ENCODE results near the gene RPS6KB2.

Gene RPS6KB2

GRCh38 chr11:67396259-67396581, 32.1 kb upstream of the RPS6KB2 start:
- Histone ChIP-seq H2AK5ac (ENCODE audit: low read length) (no peak overlapping the region), H3K4ac (ENCODE audit: low read depth, low read length) (no peak overlapping the region), H3K36me3 (ENCODE audit: control insufficient read depth in 1 of 2, insufficient read depth in 2 of 2, low read length in 2 of 2) (peaks cover 50 to 59% of the 10 kb centered on the region in 2 experiments), H2BK12ac (ENCODE audit: low read length) (no peak overlapping the region), H4K91ac (ENCODE audit: low read depth, low read length) (no peak overlapping the region), H2BK120ac (ENCODE audit: insufficient read depth, low read length, poor library complexity) (no peak overlapping the region), H3K23ac (ENCODE audit: low read length) (no peak overlapping the region), H2BK5ac (ENCODE audit: low read depth, low read length, poor library complexity) (no peak overlapping the region), H3K9ac (ENCODE audit: low read length) (no peak overlapping the region), H4K8ac (ENCODE audit: low read depth, low read length) (no peak overlapping the region), H3K79me1 (ENCODE audit: low read length) (peaks cover 9% of the 10 kb centered on the region), H3K14ac (ENCODE audit: low read length) (no peak overlapping the region), H3K4me1 (ENCODE audit: control insufficient read depth in 1 of 2, insufficient read depth in 2 of 2, low read length in 2 of 2) (peaks cover 16 to 19% of the 10 kb centered on the region in 2 experiments), H3K79me2 (ENCODE audit: control insufficient read depth, insufficient read depth, low read length, poor library complexity) (peaks cover 12% of the 10 kb centered on the region), H3K27me3 (ENCODE audit: insufficient read depth, low read length) (no peaks in the 10 kb centered on the region), H3K4me2 (ENCODE audit: low read length) (no peak overlapping the region), H3K4me3 (ENCODE audit: low read depth, low read length) (no peak overlapping the region), H3K9me3 (ENCODE audit: insufficient read depth, low read depth, low read length) (no peaks in the 10 kb centered on the region), H3K27ac (ENCODE audit: low read depth, low read length) (no peak overlapping the region), H2AFZ (ENCODE audit: insufficient read depth, low read length, poor library complexity) (no peak overlapping the region), H4K12ac (ENCODE audit: low read depth, low read length) (no peak overlapping the region), H3K18ac (ENCODE audit: low read length) (no peak overlapping the region)
- no CpG with 5 or more reads among the region's 7 CpGs for WGBS (ENCODE audit: extremely low coverage, insufficient coverage, insufficient read length)
- DNase-seq = no peak

- Histone ChIP-seq H3K4me2 (ENCODE audit: low read length) (no peak overlapping the region), H3K9me3 (ENCODE audit: insufficient read depth, low read depth, low read length) (no peaks in the 10 kb centered on the region), H3K79me2 (ENCODE audit: control insufficient read depth, insufficient read depth, low read length, poor library complexity) (peaks cover 13% of the 10 kb centered on the region), H3K36me3 (ENCODE audit: control insufficient read depth in 1 of 2, insufficient read depth in 2 of 2, low read length in 2 of 2) (peaks cover 50 to 59% of the 10 kb centered on the region in 2 experiments), H3K4me3 (ENCODE audit: low read depth, low read length) (no peak overlapping the region), H3K79me1 (ENCODE audit: low read length) (peaks cover 9% of the 10 kb centered on the region), H3K18ac (ENCODE audit: low read length) (no peak overlapping the region), H2BK120ac (ENCODE audit: insufficient read depth, low read length, poor library complexity) (no peak overlapping the region), H2BK12ac (ENCODE audit: low read length) (no peak overlapping the region), H3K4me1 (ENCODE audit: control insufficient read depth in 1 of 2, insufficient read depth in 2 of 2, low read length in 2 of 2) (peaks cover 16 to 18% of the 10 kb centered on the region in 2 experiments), H3K9ac (ENCODE audit: low read length) (no peak overlapping the region), H2AK5ac (ENCODE audit: low read length) (no peak overlapping the region), H3K4ac (ENCODE audit: low read depth, low read length) (no peak overlapping the region), H3K23ac (ENCODE audit: low read length) (no peak overlapping the region), H2BK5ac (ENCODE audit: low read depth, low read length, poor library complexity) (no peak overlapping the region), H3K27ac (ENCODE audit: low read depth, low read length) (no peak overlapping the region), H3K27me3 (ENCODE audit: insufficient read depth, low read length) (no peaks in the 10 kb centered on the region), H3K14ac (ENCODE audit: low read length) (no peak overlapping the region), H4K8ac (ENCODE audit: low read depth, low read length) (no peak overlapping the region), H2AFZ (ENCODE audit: insufficient read depth, low read length, poor library complexity) (no peak overlapping the region), H4K12ac (ENCODE audit: low read depth, low read length) (no peak overlapping the region), H4K91ac (ENCODE audit: low read depth, low read length) (no peak overlapping the region)
- DNase-seq = no peak
- WGBS (ENCODE audit: extremely low coverage, insufficient coverage, insufficient read length) = no CpG with 5 or more reads among the region's 13 CpGs
Observed at GRCh38 chr11:67396587-67397389, 31.5 kb upstream of the RPS6KB2 start.

- H2AK5ac ChIP-seq (ENCODE audit: low read length) = no peak overlapping the region
- H3K27me3 ChIP-seq (ENCODE audit: insufficient read depth, low read length) = no peaks in the 10 kb centered on the region
- H3K4me3 ChIP-seq (ENCODE audit: low read depth, low read length) = no peak overlapping the region
- H2BK120ac ChIP-seq (ENCODE audit: insufficient read depth, low read length, poor library complexity) = no peak overlapping the region
- WGBS (ENCODE audit: extremely low coverage, insufficient coverage, insufficient read length) = no CpG with 5 or more reads among the region's 6 CpGs
- peaks cover 15 to 17% of the 10 kb centered on the region in 2 experiments for H3K4me1 ChIP-seq (ENCODE audit: control insufficient read depth in 1 of 2, insufficient read depth in 2 of 2, low read length in 2 of 2)
- H3K23ac ChIP-seq (ENCODE audit: low read length) = no peak overlapping the region
- no peak overlapping the region for H4K91ac ChIP-seq (ENCODE audit: low read depth, low read length)
- no peak overlapping the region for H4K12ac ChIP-seq (ENCODE audit: low read depth, low read length)
- peaks cover 50 to 59% of the 10 kb centered on the region in 2 experiments for H3K36me3 ChIP-seq (ENCODE audit: control insufficient read depth in 1 of 2, insufficient read depth in 2 of 2, low read length in 2 of 2)
- H3K14ac ChIP-seq (ENCODE audit: low read length) = no peak overlapping the region
- H4K8ac ChIP-seq (ENCODE audit: low read depth, low read length) = no peak overlapping the region
- no peak overlapping the region for H2AFZ ChIP-seq (ENCODE audit: insufficient read depth, low read length, poor library complexity)
- peaks cover 13% of the 10 kb centered on the region for H3K79me2 ChIP-seq (ENCODE audit: control insufficient read depth, insufficient read depth, low read length, poor library complexity)
- H3K18ac ChIP-seq (ENCODE audit: low read length) = no peak overlapping the region
- H3K4me2 ChIP-seq (ENCODE audit: low read length) = no peak overlapping the region
- peak overlapping the region; percentile 25 for H3K9ac ChIP-seq (ENCODE audit: low read length)
- peak; percentile 54 to 71 for DNase-seq
- H3K9me3 ChIP-seq (ENCODE audit: insufficient read depth, low read depth, low read length) = no peaks in the 10 kb centered on the region
- no peak overlapping the region for H2BK12ac ChIP-seq (ENCODE audit: low read length)
- H3K79me1 ChIP-seq (ENCODE audit: low read length) = peaks cover 10% of the 10 kb centered on the region
- H3K4ac ChIP-seq (ENCODE audit: low read depth, low read length) = no peak overlapping the region
- H3K27ac ChIP-seq (ENCODE audit: low read depth, low read length) = no peak overlapping the region
- no peak overlapping the region for H2BK5ac ChIP-seq (ENCODE audit: low read depth, low read length, poor library complexity)
Observed at GRCh38 chr11:67397536-67397935, 30.8 kb upstream of the RPS6KB2 start.

GRCh38 chr11:67397986-67398660, 30.2 kb upstream of the RPS6KB2 start:
- H3K4me1 ChIP-seq (ENCODE audit: control insufficient read depth in 1 of 2, insufficient read depth in 2 of 2, low read length in 2 of 2) = peaks cover 12 to 14% of the 10 kb centered on the region in 2 experiments
- no peaks in the 10 kb centered on the region for H3K9me3 ChIP-seq (ENCODE audit: insufficient read depth, low read depth, low read length)
- H3K27me3 ChIP-seq (ENCODE audit: insufficient read depth, low read length) = no peaks in the 10 kb centered on the region
- no peak overlapping the region for H2BK120ac ChIP-seq (ENCODE audit: insufficient read depth, low read length, poor library complexity)
- no peak overlapping the region for H3K18ac ChIP-seq (ENCODE audit: low read length)
- H3K9ac ChIP-seq (ENCODE audit: low read length) = no peak overlapping the region
- H3K4ac ChIP-seq (ENCODE audit: low read depth, low read length) = no peak overlapping the region
- H2AFZ ChIP-seq (ENCODE audit: insufficient read depth, low read length, poor library complexity) = no peak overlapping the region
- no peak overlapping the region for H3K23ac ChIP-seq (ENCODE audit: low read length)
- H3K4me2 ChIP-seq (ENCODE audit: low read length) = no peak overlapping the region
- H3K36me3 ChIP-seq (ENCODE audit: control insufficient read depth in 1 of 2, insufficient read depth in 2 of 2, low read length in 2 of 2) = peaks cover 50 to 59% of the 10 kb centered on the region in 2 experiments
- H3K14ac ChIP-seq (ENCODE audit: low read length) = no peak overlapping the region
- no peak overlapping the region for H3K27ac ChIP-seq (ENCODE audit: low read depth, low read length)
- no peak overlapping the region for H2BK12ac ChIP-seq (ENCODE audit: low read length)
- no peak overlapping the region for H2AK5ac ChIP-seq (ENCODE audit: low read length)
- H3K79me2 ChIP-seq (ENCODE audit: control insufficient read depth, insufficient read depth, low read length, poor library complexity) = peaks cover 13% of the 10 kb centered on the region
- no peak overlapping the region for H4K8ac ChIP-seq (ENCODE audit: low read depth, low read length)
- DNase-seq = no peak
- no peak overlapping the region for H3K4me3 ChIP-seq (ENCODE audit: low read depth, low read length)
- no peak overlapping the region for H4K91ac ChIP-seq (ENCODE audit: low read depth, low read length)
- H4K12ac ChIP-seq (ENCODE audit: low read depth, low read length) = no peak overlapping the region
- WGBS (ENCODE audit: extremely low coverage, insufficient coverage, insufficient read length) = no CpG with 5 or more reads among the region's 24 CpGs
- H3K79me1 ChIP-seq (ENCODE audit: low read length) = peaks cover 10% of the 10 kb centered on the region
- H2BK5ac ChIP-seq (ENCODE audit: low read depth, low read length, poor library complexity) = no peak overlapping the region

Measured in trophoblast cell (in vitro differentiated cells and primary cell).